ENCODE data around the gene S100A5. TPM values are rescaled to one million over a fixed set of nuclear protein-coding genes. Genes with fewer than 3 reads are reported as not detected.
"Not testable (repeated sequence)": the region's sequence is repeated elsewhere in the genome, so short reads cannot be mapped to it uniquely, and the experiment has no call there.

Gene S100A5
- 1 to 10 TPM; 2.0 to 3.9 TPM for total RNA-seq

DNA sequence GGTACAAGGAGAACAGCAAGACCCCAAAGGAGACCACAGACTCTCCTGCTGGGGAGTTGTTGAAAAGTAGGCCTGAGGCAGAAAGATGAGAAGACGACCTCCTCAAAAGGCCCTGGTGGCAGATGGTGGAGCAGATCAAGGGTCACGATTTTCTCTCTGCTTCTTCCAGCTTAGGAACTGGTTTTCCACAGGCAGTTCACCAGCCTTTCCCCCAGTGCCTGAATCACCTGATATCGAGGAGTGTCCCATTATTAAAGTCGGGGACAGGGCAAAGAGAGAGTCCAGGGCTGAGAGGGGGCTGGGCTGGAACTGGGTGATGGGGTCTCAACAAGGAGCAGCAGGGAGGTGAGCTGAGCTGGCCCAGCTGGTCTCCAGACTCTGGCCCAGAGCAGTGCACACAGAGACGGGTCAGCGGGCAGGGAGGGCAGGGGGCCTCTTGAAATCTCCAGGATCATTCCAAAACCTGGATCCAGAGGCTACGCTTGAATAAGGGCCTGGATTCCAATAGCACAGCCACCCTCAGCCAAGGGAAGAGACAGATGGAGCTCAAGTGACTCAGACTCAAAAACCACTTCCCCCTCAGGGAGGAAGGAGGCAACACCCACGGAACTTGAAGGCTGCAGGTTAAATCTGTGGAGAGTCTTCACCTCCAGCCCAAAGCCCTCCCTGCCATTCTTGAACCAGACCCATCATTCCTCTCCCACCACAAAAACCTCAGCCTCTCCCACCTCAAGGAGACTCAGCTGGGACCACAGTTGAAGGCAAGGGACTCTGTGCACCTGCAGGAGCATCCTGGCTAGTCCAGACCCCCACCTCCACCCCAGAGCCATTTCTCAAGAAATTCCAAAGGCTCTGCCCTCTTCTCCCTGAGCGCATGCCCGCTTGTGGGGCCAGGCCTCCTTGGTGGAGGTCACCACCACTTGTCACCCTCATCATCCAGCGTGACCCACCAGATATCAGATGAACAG, at the start of gene S100A5:
TSS of gene S100A5 (minus strand) at position 541 of the 968 bp plus-strand sequence. CDS start 743 bp downstream, outside the sequence.
- H3K9me3 Mint-ChIP-seq = peaks cover 0 to 5% of the 10 kb centered on the region in 2 donors
- peak within 1 kb of the TSS; percentile 73 to 80 for H3K27ac Mint-ChIP-seq
- no peak for DNase-seq (ENCODE audit: low spot score in 2 of 2)
- peak in 1 of 2 donors; percentile 13 for ATAC-seq
- H3K36me3 Mint-ChIP-seq = peaks cover 17 to 31% of the 10 kb centered on the region in 2 donors

DNA sequence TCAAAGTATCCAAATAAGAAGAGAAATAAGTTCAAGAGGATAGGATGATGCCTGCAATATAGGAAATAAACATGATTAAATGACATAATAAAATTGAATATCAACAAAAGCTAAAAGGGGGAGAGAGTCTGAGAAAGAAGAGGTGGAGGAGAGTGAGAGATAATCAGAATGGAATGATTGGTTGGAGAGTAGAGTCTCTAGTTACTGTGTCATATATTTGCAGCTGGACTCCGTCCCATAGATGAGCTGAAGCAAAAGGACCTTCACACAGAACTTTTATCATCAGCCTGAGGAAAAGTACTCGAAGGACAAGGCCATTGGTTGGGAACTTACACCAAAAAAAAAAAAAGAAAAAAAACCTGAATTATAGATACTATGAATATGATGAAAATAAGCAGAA, 47.7 kb upstream of the S100A5 start:
- DNase-seq (ENCODE audit: low spot score in 2 of 2) = no peak
- no peaks in the 10 kb centered on the region for H3K9me3 Mint-ChIP-seq
- no peak overlapping the region for H3K27ac Mint-ChIP-seq
- ATAC-seq = no peak
- H3K36me3 Mint-ChIP-seq = no peaks in the 10 kb centered on the region

DNA sequence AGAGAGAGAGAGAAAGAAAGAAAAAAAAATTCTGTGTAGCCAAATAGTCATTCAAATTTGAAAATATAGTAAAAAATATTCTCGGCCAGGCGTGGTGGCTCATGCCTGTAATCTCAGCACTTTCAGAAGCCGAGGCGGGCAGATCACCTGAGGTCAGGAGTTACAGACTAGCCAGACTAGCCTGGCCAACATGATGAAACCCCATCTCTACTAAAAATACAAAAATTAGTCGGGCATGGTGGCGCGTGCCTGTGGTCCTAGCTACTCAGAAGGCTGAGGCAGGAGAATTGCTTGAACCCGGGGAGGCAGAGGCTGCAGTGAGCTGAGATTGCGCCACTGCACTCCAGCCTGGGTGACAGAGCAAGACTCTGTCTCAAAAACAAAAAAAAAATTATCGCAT, 47.3 kb upstream of the S100A5 start:
- not testable (repeated sequence) for DNase-seq (ENCODE audit: low spot score in 2 of 2); H3K27ac Mint-ChIP-seq; ATAC-seq; H3K36me3 Mint-ChIP-seq; H3K9me3 Mint-ChIP-seq

DNA sequence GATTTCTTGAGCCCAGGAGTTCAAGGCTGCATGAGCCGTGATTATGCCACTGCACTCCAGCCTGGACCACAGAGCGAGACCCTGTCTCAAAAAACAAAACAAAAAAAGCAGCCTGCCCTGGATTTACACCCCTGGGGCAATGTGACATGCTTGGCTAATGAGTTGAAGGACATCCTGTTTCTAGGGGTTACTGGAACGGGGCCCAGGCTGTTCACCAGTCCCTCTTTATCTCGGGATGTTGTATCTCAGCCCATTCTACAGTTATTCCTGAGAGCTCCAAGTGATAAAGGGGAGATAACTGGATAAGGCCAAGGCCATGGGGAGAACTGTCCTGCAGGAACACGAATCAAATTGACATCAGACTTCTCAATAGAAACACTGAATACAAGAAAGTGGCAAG, 46.6 kb upstream of the S100A5 start:
- Mint-ChIP-seq H3K36me3 (no peaks in the 10 kb centered on the region), H3K27ac (no peak overlapping the region), H3K9me3 (no peaks in the 10 kb centered on the region)
- DNase-seq (ENCODE audit: low spot score in 2 of 2) (no peak), ATAC-seq (no peak)

- H3K27ac Mint-ChIP-seq = peak overlapping the region in 1 of 2 donors; percentile 30
- no peaks in the 10 kb centered on the region for H3K36me3 Mint-ChIP-seq
- DNase-seq (ENCODE audit: low spot score in 2 of 2) (no peak), ATAC-seq (no peak)
- H3K9me3 Mint-ChIP-seq = no peaks in the 10 kb centered on the region
Measured at GRCh38 chr1:153586347-153586746, 45.6 kb upstream of the S100A5 start.

- Mint-ChIP-seq H3K27ac (no peak overlapping the region), H3K36me3 (no peaks in the 10 kb centered on the region), H3K9me3 (no peaks in the 10 kb centered on the region)
- ATAC-seq = no peak
- no peak for DNase-seq (ENCODE audit: low spot score in 2 of 2)
Measured at GRCh38 chr1:153585006-153585405, 44.3 kb upstream of the S100A5 start.

GRCh38 chr1:153583976-153584375, 43.2 kb upstream of the S100A5 start:
- Mint-ChIP-seq H3K27ac (no peak overlapping the region), H3K36me3 (no peaks in the 10 kb centered on the region), H3K9me3 (no peaks in the 10 kb centered on the region)
- ATAC-seq (no peak), DNase-seq (ENCODE audit: low spot score in 2 of 2) (no peak)

DNA sequence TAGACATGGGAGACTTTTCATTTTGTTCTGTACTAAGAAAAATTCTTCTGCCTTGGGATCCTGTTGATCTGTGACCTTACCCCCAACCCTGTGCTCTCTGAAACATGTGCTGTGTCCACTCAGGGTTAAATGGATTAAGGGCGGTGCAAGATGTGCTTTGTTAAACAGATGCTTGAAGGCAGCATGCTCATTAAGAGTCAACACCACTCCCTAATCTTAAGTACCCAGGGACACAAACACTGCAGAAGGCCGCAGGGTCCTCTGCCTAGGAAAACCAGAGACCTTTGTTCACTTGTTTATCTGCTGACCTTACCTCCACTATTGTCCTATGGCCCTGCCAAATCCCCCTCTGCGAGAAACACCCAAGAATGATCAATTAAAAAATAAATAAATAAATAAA, 42.8 kb upstream of the S100A5 start:
- H3K9me3 Mint-ChIP-seq; DNase-seq (ENCODE audit: low spot score in 2 of 2); H3K36me3 Mint-ChIP-seq; H3K27ac Mint-ChIP-seq; ATAC-seq: not testable (repeated sequence)

DNA sequence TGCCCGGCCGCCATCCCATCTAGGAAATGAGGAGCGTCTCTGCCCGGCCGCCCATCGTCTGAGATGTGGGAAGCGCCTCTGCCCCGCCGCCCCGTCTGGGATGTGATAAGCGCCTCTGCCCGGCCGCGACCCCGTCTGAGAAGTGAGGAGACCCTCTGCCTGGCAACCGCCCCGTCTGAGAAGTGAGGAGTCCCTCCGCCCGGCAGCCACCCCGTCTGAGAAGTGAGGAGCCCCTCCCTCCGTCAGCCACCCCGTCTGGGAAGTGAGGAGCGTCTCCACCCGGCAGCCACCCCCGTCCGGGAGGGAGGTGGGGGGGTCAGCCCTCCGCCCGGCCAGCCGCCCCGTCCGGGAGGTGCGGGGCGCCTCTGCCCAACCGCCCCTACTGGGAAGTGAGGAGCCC, 42.1 kb upstream of the S100A5 start:
- not testable (repeated sequence) for H3K9me3 Mint-ChIP-seq; H3K27ac Mint-ChIP-seq; H3K36me3 Mint-ChIP-seq; ATAC-seq; DNase-seq (ENCODE audit: low spot score in 2 of 2)

DNA sequence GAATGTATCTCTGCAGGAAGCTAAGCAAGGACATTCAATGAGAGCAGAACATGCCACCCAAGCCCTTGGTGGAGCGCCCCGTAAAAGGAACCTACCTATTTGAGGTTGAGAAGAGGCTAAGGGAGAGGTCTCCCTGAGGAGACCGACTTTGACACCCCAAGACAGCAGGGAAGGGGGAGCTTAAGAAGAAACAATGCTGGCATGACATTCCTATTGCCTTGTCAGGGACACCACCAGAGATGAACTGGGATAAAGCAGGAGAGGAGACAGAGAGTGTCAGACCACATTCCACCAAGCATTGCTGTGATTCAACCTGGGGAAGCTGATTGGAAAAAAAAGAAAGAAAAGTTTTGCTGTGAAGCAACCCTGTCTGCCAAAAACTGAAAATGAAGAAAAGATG, 38.2 kb upstream of the S100A5 start:
- no peak overlapping the region for H3K27ac Mint-ChIP-seq
- no peaks in the 10 kb centered on the region for H3K9me3 Mint-ChIP-seq
- DNase-seq (ENCODE audit: low spot score in 2 of 2) = no peak
- no peak for ATAC-seq
- H3K36me3 Mint-ChIP-seq = no peaks in the 10 kb centered on the region

GRCh38 chr1:153578490-153578889, 37.8 kb upstream of the S100A5 start:
- ATAC-seq (no peak), DNase-seq (ENCODE audit: low spot score in 2 of 2) (no peak)
- Mint-ChIP-seq H3K27ac (no peak overlapping the region), H3K36me3 (no peaks in the 10 kb centered on the region), H3K9me3 (no peaks in the 10 kb centered on the region)

- no peak for ATAC-seq
- DNase-seq (ENCODE audit: low spot score in 2 of 2) = no peak
- Mint-ChIP-seq H3K27ac (no peak overlapping the region), H3K9me3 (peaks cover 0 to 4% of the 10 kb centered on the region in 2 donors), H3K36me3 (peaks cover 0 to 4% of the 10 kb centered on the region in 2 donors)
Measured at GRCh38 chr1:153577624-153578051, 36.9 kb upstream of the S100A5 start.

DNA sequence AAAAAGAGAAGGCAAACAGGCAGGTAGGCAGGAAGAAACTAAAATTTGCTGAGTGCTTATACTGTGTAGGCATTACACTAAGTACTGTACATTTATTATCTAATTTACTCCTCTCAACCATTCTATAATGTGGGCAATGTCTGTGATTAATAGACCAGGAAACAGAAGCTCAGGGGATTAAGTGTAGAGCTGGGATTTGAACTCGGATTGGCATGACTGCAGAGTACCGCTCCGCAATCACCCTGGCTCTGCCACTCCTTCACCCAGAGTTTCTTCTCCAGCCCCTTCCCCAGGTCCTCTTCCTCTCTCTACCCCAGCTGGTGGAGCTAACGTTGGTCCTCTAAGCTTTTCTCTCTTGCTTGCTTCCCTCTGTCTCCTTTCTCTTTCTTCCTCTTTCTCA, 36.4 kb upstream of the S100A5 start:
- peaks cover 0 to 4% of the 10 kb centered on the region in 2 donors for H3K36me3 Mint-ChIP-seq
- DNase-seq (ENCODE audit: low spot score in 2 of 2) = no peak

DNA sequence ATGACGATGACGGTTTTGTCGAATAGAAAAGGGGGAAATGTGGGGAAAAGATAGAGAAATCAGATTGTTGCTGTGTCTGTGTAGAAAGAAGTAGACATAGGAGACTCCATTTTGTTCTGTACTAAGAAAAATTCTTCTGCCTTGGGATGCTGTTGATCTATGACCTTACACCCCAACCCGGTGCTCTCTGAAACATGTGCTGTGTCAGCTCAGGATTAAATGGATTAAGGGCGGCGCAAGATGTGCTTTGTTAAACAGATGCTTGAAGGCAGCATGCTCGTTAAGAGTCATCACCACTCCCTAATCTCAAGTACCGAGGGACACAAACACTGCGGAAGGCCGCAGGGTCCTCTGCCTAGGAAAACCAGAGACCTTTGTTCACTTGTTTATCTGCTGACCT, 34.8 kb upstream of the S100A5 start:
- H3K36me3 Mint-ChIP-seq; DNase-seq (ENCODE audit: low spot score in 2 of 2); H3K27ac Mint-ChIP-seq; H3K9me3 Mint-ChIP-seq; ATAC-seq: not testable (repeated sequence)

More for the DNA sequence above, 36.4 kb upstream of the S100A5 start:
- H3K9me3 Mint-ChIP-seq = peaks cover 0 to 4% of the 10 kb centered on the region in 2 donors
- no peak for ATAC-seq
- H3K27ac Mint-ChIP-seq = peak overlapping the region in 1 of 2 donors; percentile 2

DNA sequence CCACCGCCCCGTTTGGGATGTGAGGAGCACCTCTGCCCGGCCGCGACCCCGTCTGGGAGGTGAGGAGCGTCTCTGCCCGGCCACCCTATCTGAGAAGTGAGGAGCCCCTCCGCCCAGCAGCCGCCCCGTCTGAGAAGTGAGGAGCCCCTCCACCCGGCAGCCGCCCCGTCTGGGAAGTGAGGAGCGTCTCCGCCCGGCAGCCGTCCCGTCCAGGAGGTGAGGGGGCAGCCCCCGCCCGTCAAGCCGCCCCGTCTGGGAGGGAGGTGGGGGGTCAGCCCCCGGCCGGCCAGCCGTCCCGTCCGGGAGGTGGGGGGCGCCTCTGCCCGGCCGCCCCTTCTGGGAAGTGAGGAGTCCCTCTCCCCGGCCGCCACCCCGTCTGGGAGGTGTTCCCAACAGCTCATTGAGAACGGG, 34.4 kb upstream of the S100A5 start:
- not testable (repeated sequence) for ATAC-seq; DNase-seq (ENCODE audit: low spot score in 2 of 2); H3K36me3 Mint-ChIP-seq; H3K27ac Mint-ChIP-seq; H3K9me3 Mint-ChIP-seq

DNA sequence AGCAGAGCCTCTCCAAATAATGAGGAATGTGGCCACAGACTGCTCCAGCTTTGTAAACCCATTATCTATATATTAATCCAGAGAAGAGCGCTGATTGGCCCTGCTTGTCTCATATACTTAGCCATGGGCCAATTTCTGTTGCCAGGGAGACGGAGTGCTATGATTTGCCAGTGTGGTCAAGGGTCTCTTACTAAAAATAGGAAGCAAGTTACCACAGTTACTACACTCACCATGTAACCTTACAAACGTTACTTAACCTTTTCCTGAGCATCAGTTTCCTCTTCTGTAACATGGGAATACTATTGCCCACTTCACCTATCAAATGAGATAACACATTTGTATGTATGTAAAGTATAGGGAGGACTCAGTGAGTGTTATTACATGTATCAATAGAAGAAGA, 32.6 kb upstream of the S100A5 start:
- ATAC-seq = no peak
- Mint-ChIP-seq H3K27ac (peak overlapping the region; percentile 78 to 95), H3K9me3 (peaks cover 0 to 4% of the 10 kb centered on the region in 2 donors), H3K36me3 (peaks cover 0 to 4% of the 10 kb centered on the region in 2 donors)
- no peak for DNase-seq (ENCODE audit: low spot score in 2 of 2)

- peak; percentile 62 to 76 for DNase-seq (ENCODE audit: low spot score in 2 of 2)
- Mint-ChIP-seq H3K27ac (peak overlapping the region; percentile 15 to 95), H3K36me3 (peaks cover 0 to 4% of the 10 kb centered on the region in 2 donors), H3K9me3 (peaks cover 0 to 4% of the 10 kb centered on the region in 2 donors)
- peak; percentile 83 to 84 for ATAC-seq
Measured at GRCh38 chr1:153572569-153573015, 31.9 kb upstream of the S100A5 start.

Data from activated naive CD4-positive, alpha-beta T cell treated with anti-CD3 and anti-CD28 coated beads, Interleukin-2, amount 50 U/mL, for 72 hours (primary cell).